PFSK-1 (cell line): Measurements from ENCODE around the gene PARD3B.

Experiments used
- FOXP2 ChIP-seq: optimal IDR thresholded peaks from 2 replicates; pipeline ENCODE3; 2011; ENCODE audit warnings: borderline replicate concordance, control low read depth, inconsistent platforms; ENCODE audit not compliant: insufficient read depth; ENCODE audit errors: extremely low read length, extremely low read depth
- POLR2AphosphoS5 ChIP-seq: IDR thresholded peaks from 2 replicates; pipeline ENCODE4 v1.6.1; 2012; ENCODE audit warnings: low read depth, mild to moderate bottlenecking, control low read depth, low read length, moderate library complexity
- REST ChIP-seq, 2 experiments: IDR thresholded peaks; 2 replicates each; pipeline versions ENCODE4 v1.6.1 to v1.8.0; 2011 to 2012; ENCODE audit warnings: low read depth in 2 of 2, low read length in 2 of 2, control low read depth in 1 of 2, inconsistent platforms in 1 of 2, mild to moderate bottlenecking in 1 of 2, moderate library complexity in 1 of 2; ENCODE audit not compliant: insufficient read depth in 1 of 2
- SIN3A ChIP-seq: IDR thresholded peaks from 2 replicates; pipeline ENCODE4 v1.6.1; 2012; ENCODE audit warnings: mild to moderate bottlenecking, low read length, moderate library complexity, borderline replicate concordance; ENCODE audit not compliant: insufficient read depth
- TAF1 ChIP-seq: IDR thresholded peaks from 2 replicates; pipeline ENCODE4 v1.6.1; 2012; ENCODE audit warnings: low read length, control low read depth, borderline replicate concordance; ENCODE audit not compliant: insufficient read depth

Gene PARD3B

GRCh38 chr2:205475416-205475768 lies 930.1 kb downstream of the PARD3B start:
- TF ChIP-seq FOXP2 (no peak), REST (IDR thresholded peaks at IDR 0.05; ENCODE audit: insufficient read depth in 1 of 2, low read depth in 2 of 2, low read length in 2 of 2) (no peak), POLR2AphosphoS5 (no peak), SIN3A (no peak), TAF1 (no peak)

GRCh38 chr2:205477016-205477705 lies 931.9 kb downstream of the PARD3B start:
- TF ChIP-seq SIN3A (no peak), POLR2AphosphoS5 (no peak)

GRCh38 chr2:205481861-205482260 lies 936.6 kb downstream of the PARD3B start:
- TF ChIP-seq FOXP2 (no peak), POLR2AphosphoS5 (no peak), REST (IDR thresholded peaks at IDR 0.05; ENCODE audit: insufficient read depth in 1 of 2, low read depth in 2 of 2, low read length in 2 of 2) (no peak), SIN3A (no peak), TAF1 (no peak)

GRCh38 chr2:205482399-205483081 lies 937.3 kb downstream of the PARD3B start:
- TF ChIP-seq POLR2AphosphoS5: no peak

- no peak for TF ChIP-seq SIN3A
- TF ChIP-seq POLR2AphosphoS5: no peak
- TF ChIP-seq REST (IDR thresholded peaks at IDR 0.05; ENCODE audit: insufficient read depth in 1 of 2, low read depth in 2 of 2, low read length in 2 of 2): no peak
- TF ChIP-seq FOXP2: no peak
- TF ChIP-seq TAF1: no peak
Measured at GRCh38 chr2:205483095-205483494, 937.8 kb downstream of the PARD3B start.

- TF ChIP-seq SIN3A: no peak
- TF ChIP-seq REST (IDR thresholded peaks at IDR 0.05; ENCODE audit: insufficient read depth in 1 of 2, low read depth in 2 of 2, low read length in 2 of 2): no peak
- no peak for TF ChIP-seq FOXP2
- TF ChIP-seq POLR2AphosphoS5: no peak
- no peak for TF ChIP-seq TAF1
Measured at GRCh38 chr2:205484215-205484614, 938.9 kb downstream of the PARD3B start.
